ENCODE data around the gene C16orf78. TPM values are rescaled to one million over a fixed set of nuclear protein-coding genes. Genes with fewer than 3 reads are reported as not detected.

Gene C16orf78
- total and polyA plus RNA-seq, 2 of the 8 experiments (the other 6 are each of a cell fraction or from before 2014, with no cell fraction given), result not detected

DNA sequence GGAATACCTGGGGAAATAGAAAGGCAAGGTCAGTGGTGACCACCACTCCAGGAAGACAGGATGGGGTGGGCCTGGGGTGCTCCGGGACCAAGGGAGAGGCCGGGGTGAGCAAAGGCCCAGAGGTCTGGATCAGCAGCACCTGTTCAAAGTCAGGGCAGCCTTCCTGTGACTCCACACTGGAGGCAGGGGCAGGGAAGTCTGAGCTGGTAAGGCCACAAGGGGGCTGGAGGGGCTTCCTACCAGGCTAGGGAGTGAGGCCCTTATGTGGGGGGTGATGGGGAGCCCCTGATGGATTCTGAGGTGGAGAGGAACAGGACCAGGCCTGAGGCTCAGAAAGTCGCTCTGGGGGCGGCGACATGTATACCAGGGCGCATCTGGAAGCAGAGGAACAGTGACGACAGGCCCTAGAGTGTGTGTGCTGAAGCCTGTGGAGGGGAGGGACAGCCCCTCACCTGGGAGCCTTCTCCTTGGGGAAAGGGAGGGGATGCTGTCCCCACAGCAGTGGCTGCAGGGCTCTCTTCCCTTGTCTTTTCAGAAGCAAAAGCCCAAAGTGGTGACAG, 3.7 kb downstream of the C16orf78 start (continued):
- no peak for TF ChIP-seq CHD7 (IDR thresholded peaks at IDR 0.05; ENCODE audit: insufficient replicate concordance, low read length)
- no peak for TF ChIP-seq TAF7 (optimal IDR thresholded peaks at IDR 0.05; ENCODE audit: borderline replicate concordance, low read depth, low read length)
- no peak for TF ChIP-seq CEBPB (IDR thresholded peaks at IDR 0.05; ENCODE audit: low read depth, low read length)
- TF ChIP-seq SIRT6 (IDR thresholded peaks at IDR 0.05; ENCODE audit: low read length), result no peak
- no peak for TF ChIP-seq CHD1 (IDR thresholded peaks at IDR 0.05; ENCODE audit: low read depth, low read length)
- TF ChIP-seq TAF1 (IDR thresholded peaks at IDR 0.05; ENCODE audit: low read depth, low read length), result no peak
- TF ChIP-seq, protein P1, sequence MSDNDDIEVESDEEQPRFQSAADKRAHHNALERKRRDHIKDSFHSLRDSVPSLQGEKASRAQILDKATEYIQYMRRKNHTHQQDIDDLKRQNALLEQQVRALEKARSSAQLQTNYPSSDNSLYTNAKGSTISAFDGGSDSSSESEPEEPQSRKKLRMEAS (IDR thresholded peaks at IDR 0.05), result no peak
- TF ChIP-seq HDAC2 (IDR thresholded peaks at IDR 0.05; ENCODE audit: borderline replicate concordance in 1 of 2, low read depth in 2 of 2, low read length in 2 of 2), result no peak
- no peak for TF ChIP-seq PHF8 (conservative IDR thresholded peaks at IDR 0.05; ENCODE audit: low read depth, low read length)
